A673 (cell line): ENCODE measurements around the gene TOP3B.

Experiments used
- EZH2 ChIP-seq: fragments of 200-600 bp; sonication (generic); IDR thresholded peaks from 2 replicates; pipeline ENCODE4 v1.6.1; 2017; ENCODE audit warnings: borderline replicate concordance, low read depth, mild to moderate bottlenecking, mixed read lengths, antibody characterized with exemption, low read length; ENCODE audit not compliant: poor library complexity, severe bottlenecking
- TF ChIP-seq, protein P1 (sequence below): fragments of 300-800, 200-600 bp; sonication (generic); conservative IDR thresholded peaks from 2 replicates; pipeline ENCODE4 v1.5.1; 2017; ENCODE audit warnings: low read depth, mild to moderate bottlenecking, antibody characterized with exemption, low read length, moderate library complexity, mixed read lengths

DNA sequence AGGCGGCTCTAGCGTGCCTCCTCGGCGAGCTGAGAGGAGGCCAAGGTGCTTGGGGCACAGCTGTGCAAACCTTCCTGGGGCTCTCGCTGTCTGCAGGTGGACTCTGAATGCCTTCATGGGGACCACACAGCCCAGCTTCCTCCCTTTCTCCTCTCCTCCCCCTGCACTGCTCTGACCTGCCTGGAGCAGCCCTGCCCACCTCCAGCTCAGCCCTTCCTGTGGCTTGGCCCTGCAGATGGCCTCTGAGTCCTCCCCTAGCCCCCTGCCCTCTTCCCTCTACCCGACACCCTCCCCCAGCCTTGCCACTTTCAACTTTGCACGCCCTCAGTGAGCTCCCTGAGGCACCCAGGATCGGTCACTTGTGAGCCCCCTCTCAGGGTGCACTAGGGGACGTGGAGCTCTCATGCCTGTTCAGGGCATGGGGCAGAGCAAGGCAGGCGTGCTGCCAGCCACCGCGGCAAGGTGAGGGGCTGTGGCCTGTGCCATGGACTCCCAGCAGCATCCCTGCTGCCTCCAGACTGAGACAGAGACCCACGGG lies 61.3 kb downstream of the TOP3B start:
- TF ChIP-seq, protein P1, sequence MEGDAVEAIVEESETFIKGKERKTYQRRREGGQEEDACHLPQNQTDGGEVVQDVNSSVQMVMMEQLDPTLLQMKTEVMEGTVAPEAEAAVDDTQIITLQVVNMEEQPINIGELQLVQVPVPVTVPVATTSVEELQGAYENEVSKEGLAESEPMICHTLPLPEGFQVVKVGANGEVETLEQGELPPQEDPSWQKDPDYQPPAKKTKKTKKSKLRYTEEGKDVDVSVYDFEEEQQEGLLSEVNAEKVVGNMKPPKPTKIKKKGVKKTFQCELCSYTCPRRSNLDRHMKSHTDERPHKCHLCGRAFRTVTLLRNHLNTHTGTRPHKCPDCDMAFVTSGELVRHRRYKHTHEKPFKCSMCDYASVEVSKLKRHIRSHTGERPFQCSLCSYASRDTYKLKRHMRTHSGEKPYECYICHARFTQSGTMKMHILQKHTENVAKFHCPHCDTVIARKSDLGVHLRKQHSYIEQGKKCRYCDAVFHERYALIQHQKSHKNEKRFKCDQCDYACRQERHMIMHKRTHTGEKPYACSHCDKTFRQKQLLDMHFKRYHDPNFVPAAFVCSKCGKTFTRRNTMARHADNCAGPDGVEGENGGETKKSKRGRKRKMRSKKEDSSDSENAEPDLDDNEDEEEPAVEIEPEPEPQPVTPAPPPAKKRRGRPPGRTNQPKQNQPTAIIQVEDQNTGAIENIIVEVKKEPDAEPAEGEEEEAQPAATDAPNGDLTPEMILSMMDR: no peak
- no peak for TF ChIP-seq EZH2
